A549 (cell line): Measurements from ENCODE around the gene PSMD9. TPM values are rescaled to one million over a fixed set of nuclear protein-coding genes. Genes with fewer than 3 reads are reported as not detected.

ENCODE experiments used
- CBX2 ChIP-seq: fragments of 200-600 bp; sonication (generic); IDR thresholded peaks from 2 replicates; pipeline ENCODE4 v1.6.1; 2016; ENCODE audit warnings: low read depth, mild to moderate bottlenecking, borderline replicate concordance
- CBX8 ChIP-seq: fragments of 200-600 bp; sonication (generic); IDR thresholded peaks from 2 replicates; pipeline ENCODE4 v1.6.1; 2016
- CEBPB ChIP-seq, 2 experiments: fragments of >200 bp in 1 of 2; sonication (Bioruptor Twin) in 1 of 2; formaldehyde crosslinking in 1 of 2; IDR thresholded peaks; 2 replicates each; pipeline ENCODE4 v1.6.1; 2012 to 2016
- CHD2 ChIP-seq: fragments of 150-350 bp; IDR thresholded peaks from 2 replicates; pipeline ENCODE4 v1.6.1; 2014; ENCODE audit warnings: low read length; ENCODE audit not compliant: partially characterized antibody
- EHF ChIP-seq: fragments of 250-450 bp; sonication (Bioruptor Pico); IDR thresholded peaks from 2 replicates; pipeline ENCODE4 v1.5.0; 2020; ENCODE audit warnings: mild to moderate bottlenecking
- EHMT2 ChIP-seq: fragments of 200-600 bp; sonication (generic); IDR thresholded peaks from 2 replicates; pipeline ENCODE4 v1.6.1; 2016; ENCODE audit warnings: antibody characterized with exemption, low read depth, mild to moderate bottlenecking, moderate library complexity
- ELK1 ChIP-seq: fragments of 150-350 bp; IDR thresholded peaks from 2 replicates; pipeline ENCODE4 v1.6.1; 2014; ENCODE audit warnings: low read depth, mild to moderate bottlenecking, low read length
- EP300 ChIP-seq, 2 experiments: fragments of >200 bp; sonication (Bioruptor Twin); formaldehyde crosslinking; IDR thresholded peaks; 2 replicates in 1 of 2; 3 replicates in 1 of 2; pipeline ENCODE4 v1.6.1; 2016 to 2017
- FOSB ChIP-seq: fragments of 250-450 bp; sonication (Bioruptor Pico); IDR thresholded peaks from 2 replicates; pipeline ENCODE4 v1.5.0; 2020; ENCODE audit warnings: mild to moderate bottlenecking, moderate library complexity
- GATA3 ChIP-seq: IDR thresholded peaks from 2 replicates; pipeline ENCODE4 v1.6.1; 2012; ENCODE audit warnings: borderline replicate concordance
- HEYL ChIP-seq: fragments of 250-450 bp; sonication (Bioruptor Pico); IDR thresholded peaks from 2 replicates; pipeline ENCODE4 v1.8.0; 2021; ENCODE audit warnings: mild to moderate bottlenecking, moderate library complexity
- HOXB13 ChIP-seq: fragments of 250-450 bp; sonication (Bioruptor Pico); IDR thresholded peaks from 2 replicates; pipeline ENCODE4 v1.5.0; 2020; ENCODE audit warnings: low read depth, mild to moderate bottlenecking, moderate library complexity
- JUN ChIP-seq, 2 experiments: fragments of >200 bp; sonication (Bioruptor Twin); formaldehyde crosslinking; IDR thresholded peaks; 2 replicates in 1 of 2; 3 replicates in 1 of 2; pipeline ENCODE4 v1.6.1; 2016 to 2017
- JUNB ChIP-seq: fragments of >200 bp; sonication (Bioruptor Twin); formaldehyde crosslinking; IDR thresholded peaks from 2 replicates; pipeline ENCODE4 v1.6.1; 2016
- MAFK ChIP-seq: fragments of 450-650 bp; IDR thresholded peaks from 2 replicates; pipeline ENCODE4 v1.6.1; 2014; ENCODE audit not compliant: partially characterized antibody
- MAX ChIP-seq: IDR thresholded peaks from 2 replicates; pipeline ENCODE4 v1.6.1; 2012
- NFE2L2 ChIP-seq: fragments of 150-350 bp; conservative IDR thresholded peaks from 2 replicates; pipeline ENCODE4 v1.6.1; 2014; ENCODE audit warnings: low read length
- NPAS2 ChIP-seq: fragments of 250-450 bp; sonication (Bioruptor Pico); IDR thresholded peaks from 2 replicates; pipeline ENCODE4 v1.8.0; 2022; ENCODE audit warnings: mild to moderate bottlenecking, moderate library complexity, borderline replicate concordance
- PHF8 ChIP-seq: fragments of 200-600 bp; sonication (generic); IDR thresholded peaks from 2 replicates; pipeline ENCODE4 v1.6.1; 2016; ENCODE audit warnings: low read depth, mild to moderate bottlenecking, antibody characterized with exemption, moderate library complexity, borderline replicate concordance
- POLR2AphosphoS2 ChIP-seq: conservative IDR thresholded peaks from 2 replicates; pipeline ENCODE4 v1.6.1; 2012; ENCODE audit warnings: low read length, improper control_type of control experiment, inconsistent platforms
- REST ChIP-seq: fragments of 200-600 bp; sonication (generic); IDR thresholded peaks from 2 replicates; pipeline ENCODE4 v1.6.1; 2016; ENCODE audit warnings: antibody characterized with exemption, mild to moderate bottlenecking, moderate library complexity
- SREBF2 ChIP-seq: fragments of 450-650 bp; IDR thresholded peaks from 2 replicates; pipeline ENCODE4 v1.6.1; 2014; ENCODE audit warnings: mild to moderate bottlenecking, moderate library complexity
- TP53 ChIP-seq: fragments of 250-450 bp; sonication (Bioruptor Pico); IDR thresholded peaks from 2 replicates; pipeline ENCODE4 v1.5.0; 2021; ENCODE audit warnings: mild to moderate bottlenecking, moderate library complexity
- ZC3H11A ChIP-seq: fragments of 450-650 bp; IDR thresholded peaks from 2 replicates; pipeline ENCODE4 v1.6.1; 2014; ENCODE audit warnings: antibody characterized with exemption, mild to moderate bottlenecking
- ZNF302 ChIP-seq: fragments of 250-450 bp; sonication (Bioruptor Pico); IDR thresholded peaks from 2 replicates; pipeline ENCODE4 v1.9.0; 2021; ENCODE audit warnings: inconsistent platforms, mild to moderate bottlenecking, moderate library complexity
- polyA plus RNA-seq, 4 experiments: library from polyadenylated mRNA; depleted of rRNA in 3 of 4; stranded (reverse); fragments of >200 nt; fragmentation: RNase III in 1 of 4; extraction: RNeasy Plus Mini Kit Qiagen cat#74134 plus additional on column Dnase treatment in 1 of 4; gene quantifications; 2 replicates in 3 of 4; 3 replicates in 1 of 4; pipeline ENCODE4 v1.2.3, GENCODE V29; 2011 to 2017
- TF ChIP-seq, protein P1 (sequence below): fragments of 450-650 bp; IDR thresholded peaks from 2 replicates; pipeline ENCODE4 v1.6.1; 2014; ENCODE audit warnings: antibody characterized with exemption

The PSMD9 gene
- polyA plus RNA-seq, 2 of the 4 experiments (the other 2 are of a cell fraction): 89.3 to 147 TPM

- TF ChIP-seq NPAS2 (peak; percentile 77; the same call in 1 of the 2 replicates), EHF (CRISPR knock-in tag) (no peak; the same call in 1 of the 2 replicates), HEYL (CRISPR knock-in tag) (peak; percentile 79; the same call in 1 of the 2 replicates), JUNB (no peak), EHMT2 (no peak), GATA3 (peak; percentile 40), SREBF2 (no peak), MAFK (no peak), HOXB13 (peak; percentile 60; the same call in 1 of the 2 replicates), FOSB (CRISPR knock-in tag) (no peak), ZNF302 (CRISPR knock-in tag) (no peak), TP53 (CRISPR knock-in tag) (no peak), PHF8 (peak; percentile 66; the same call in 1 of the 2 replicates), REST (peak; percentile 63; the same call in 1 of the 2 replicates), CEBPB (IDR thresholded peaks at IDR 0.05) (peak in 1 of 2 experiments; percentile 62; a peak in 2 of 4 replicates), NFE2L2 (0 out of 2 replicates have a peak, but pooled peaks have one; percentile 23), CHD2 (peak; percentile 77), ELK1 (no peak), CBX2 (no peak), EP300 (IDR thresholded peaks at IDR 0.05) (peak in 1 of 2 experiments; percentile 29; a peak in 1 of 5 replicates), ZC3H11A (no peak), JUN (IDR thresholded peaks at IDR 0.05) (peak; percentile 79 to 92), POLR2AphosphoS2 (no peak), CBX8 (no peak), MAX (peak; percentile 100)
- TF ChIP-seq, protein P1, sequence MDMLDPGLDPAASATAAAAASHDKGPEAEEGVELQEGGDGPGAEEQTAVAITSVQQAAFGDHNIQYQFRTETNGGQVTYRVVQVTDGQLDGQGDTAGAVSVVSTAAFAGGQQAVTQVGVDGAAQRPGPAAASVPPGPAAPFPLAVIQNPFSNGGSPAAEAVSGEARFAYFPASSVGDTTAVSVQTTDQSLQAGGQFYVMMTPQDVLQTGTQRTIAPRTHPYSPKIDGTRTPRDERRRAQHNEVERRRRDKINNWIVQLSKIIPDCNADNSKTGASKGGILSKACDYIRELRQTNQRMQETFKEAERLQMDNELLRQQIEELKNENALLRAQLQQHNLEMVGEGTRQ: peak; percentile 94
Measured at GRCh38 chr12:121888478-121889273, at the start of gene PSMD9 (continued).
